ENCODE measurements around the gene HOMER2.

GRCh38 chr15:82911458-82911857 lies 41.1 kb downstream of the HOMER2 start:
- TF ChIP-seq, protein P1, sequence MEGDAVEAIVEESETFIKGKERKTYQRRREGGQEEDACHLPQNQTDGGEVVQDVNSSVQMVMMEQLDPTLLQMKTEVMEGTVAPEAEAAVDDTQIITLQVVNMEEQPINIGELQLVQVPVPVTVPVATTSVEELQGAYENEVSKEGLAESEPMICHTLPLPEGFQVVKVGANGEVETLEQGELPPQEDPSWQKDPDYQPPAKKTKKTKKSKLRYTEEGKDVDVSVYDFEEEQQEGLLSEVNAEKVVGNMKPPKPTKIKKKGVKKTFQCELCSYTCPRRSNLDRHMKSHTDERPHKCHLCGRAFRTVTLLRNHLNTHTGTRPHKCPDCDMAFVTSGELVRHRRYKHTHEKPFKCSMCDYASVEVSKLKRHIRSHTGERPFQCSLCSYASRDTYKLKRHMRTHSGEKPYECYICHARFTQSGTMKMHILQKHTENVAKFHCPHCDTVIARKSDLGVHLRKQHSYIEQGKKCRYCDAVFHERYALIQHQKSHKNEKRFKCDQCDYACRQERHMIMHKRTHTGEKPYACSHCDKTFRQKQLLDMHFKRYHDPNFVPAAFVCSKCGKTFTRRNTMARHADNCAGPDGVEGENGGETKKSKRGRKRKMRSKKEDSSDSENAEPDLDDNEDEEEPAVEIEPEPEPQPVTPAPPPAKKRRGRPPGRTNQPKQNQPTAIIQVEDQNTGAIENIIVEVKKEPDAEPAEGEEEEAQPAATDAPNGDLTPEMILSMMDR (IDR thresholded peaks at IDR 0.05), result no peak
- no peak for TF ChIP-seq POLR2A (IDR thresholded peaks at IDR 0.05)
